ENCODE results near the gene PHACTR4.

Gene PHACTR4

GRCh38 chr1:28526886-28527285 is 157.3 kb downstream of the PHACTR4 start:
- no peaks in the 10 kb centered on the region for H3K79me2 ChIP-seq
- H2AFZ ChIP-seq, result no peak overlapping the region
- H3K4me2 ChIP-seq (ENCODE audit: low read length), result no peak overlapping the region
- TF ChIP-seq CTCF (IDR thresholded peaks at IDR 0.05), result no peak
- no peaks in the 10 kb centered on the region for H3K36me3 ChIP-seq (ENCODE audit: control insufficient read depth, insufficient read depth, low read length)
- no peak overlapping the region for H3K4me3 ChIP-seq (ENCODE audit: low read depth, low read length)
- H3K9me3 ChIP-seq (ENCODE audit: control insufficient read depth, low read length), result no peaks in the 10 kb centered on the region
- H3K9ac ChIP-seq, result no peak overlapping the region
- H3K4me1 ChIP-seq, result no peaks in the 10 kb centered on the region
- H3K27me3 ChIP-seq (ENCODE audit: control insufficient read depth, insufficient read depth, low read length), result no peaks in the 10 kb centered on the region
- no peak overlapping the region for H3K27ac ChIP-seq

DNA sequence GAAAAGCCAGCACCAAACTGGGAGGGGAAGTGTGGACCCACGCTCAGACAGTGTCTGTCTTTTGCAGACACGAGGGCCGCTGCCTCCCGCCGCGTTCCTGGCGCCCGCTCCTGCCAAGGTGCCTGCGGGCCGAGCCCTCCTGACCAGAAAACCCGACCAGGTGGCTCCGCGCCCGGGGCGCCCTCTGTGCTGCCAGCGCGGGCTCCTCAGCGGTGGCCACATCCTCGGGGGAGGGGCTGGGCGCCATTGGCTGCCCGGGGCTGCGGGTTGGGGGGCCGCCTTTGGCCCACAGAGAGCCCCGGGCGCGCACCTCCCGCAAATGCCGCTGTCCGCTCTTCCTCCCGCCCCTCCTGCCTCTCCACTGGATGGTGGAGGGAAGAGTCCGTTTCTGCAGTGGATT is 160.9 kb downstream of the PHACTR4 start:
- Histone ChIP-seq H3K4me3 (ENCODE audit: low read depth, low read length) (no peak overlapping the region), H3K4me2 (ENCODE audit: low read length) (no peak overlapping the region), H2AFZ (no peak overlapping the region), H3K9me3 (ENCODE audit: control insufficient read depth, low read length) (no peaks in the 10 kb centered on the region), H3K9ac (no peak overlapping the region), H3K27me3 (ENCODE audit: control insufficient read depth, insufficient read depth, low read length) (no peaks in the 10 kb centered on the region), H3K27ac (no peak overlapping the region), H3K4me1 (no peaks in the 10 kb centered on the region), H3K79me2 (no peaks in the 10 kb centered on the region), H3K36me3 (ENCODE audit: control insufficient read depth, insufficient read depth, low read length) (no peaks in the 10 kb centered on the region)
- no peak for TF ChIP-seq CTCF (IDR thresholded peaks at IDR 0.05)

DNA sequence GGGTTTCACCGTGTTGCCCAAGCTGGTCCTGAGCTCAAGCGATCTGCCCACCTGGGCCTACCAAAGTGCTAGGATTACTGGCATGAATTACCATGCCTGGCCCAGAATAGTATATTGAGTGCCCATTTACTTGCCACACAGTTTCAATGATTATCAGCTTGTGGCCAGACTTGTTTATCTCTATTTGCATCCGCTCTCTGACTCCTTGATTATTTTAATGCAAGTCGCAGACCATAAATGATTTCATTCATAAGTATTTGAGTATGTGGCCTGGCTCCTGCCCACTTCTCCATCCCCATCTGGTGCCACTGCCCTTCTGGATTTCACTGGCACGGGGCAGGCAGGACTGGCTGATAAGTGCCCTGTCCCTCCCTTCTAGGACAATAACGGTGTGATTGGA is 165.1 kb downstream of the PHACTR4 start:
- no peak for TF ChIP-seq CTCF (IDR thresholded peaks at IDR 0.05)
- H3K9ac ChIP-seq, result no peak overlapping the region
- no peaks in the 10 kb centered on the region for H3K4me1 ChIP-seq
- no peaks in the 10 kb centered on the region for H3K79me2 ChIP-seq
- no peak overlapping the region for H3K4me3 ChIP-seq (ENCODE audit: low read depth, low read length)
- no peak overlapping the region for H3K27ac ChIP-seq
- H2AFZ ChIP-seq, result no peak overlapping the region
- no peaks in the 10 kb centered on the region for H3K9me3 ChIP-seq (ENCODE audit: control insufficient read depth, low read length)
- no peaks in the 10 kb centered on the region for H3K27me3 ChIP-seq (ENCODE audit: control insufficient read depth, insufficient read depth, low read length)
- H3K36me3 ChIP-seq (ENCODE audit: control insufficient read depth, insufficient read depth, low read length), result no peaks in the 10 kb centered on the region
- H3K4me2 ChIP-seq (ENCODE audit: low read length), result no peak overlapping the region

GRCh38 chr1:28535180-28535579 is 165.6 kb downstream of the PHACTR4 start:
- no peaks in the 10 kb centered on the region for H3K27me3 ChIP-seq (ENCODE audit: control insufficient read depth, insufficient read depth, low read length)
- TF ChIP-seq CTCF (IDR thresholded peaks at IDR 0.05), result no peak
- no peaks in the 10 kb centered on the region for H3K79me2 ChIP-seq
- H3K9ac ChIP-seq, result no peak overlapping the region
- H3K4me1 ChIP-seq, result no peaks in the 10 kb centered on the region
- no peak overlapping the region for H3K27ac ChIP-seq
- H2AFZ ChIP-seq, result no peak overlapping the region
- H3K36me3 ChIP-seq (ENCODE audit: control insufficient read depth, insufficient read depth, low read length), result no peaks in the 10 kb centered on the region
- H3K4me3 ChIP-seq (ENCODE audit: low read depth, low read length), result no peak overlapping the region
- no peaks in the 10 kb centered on the region for H3K9me3 ChIP-seq (ENCODE audit: control insufficient read depth, low read length)
- H3K4me2 ChIP-seq (ENCODE audit: low read length), result no peak overlapping the region

DNA sequence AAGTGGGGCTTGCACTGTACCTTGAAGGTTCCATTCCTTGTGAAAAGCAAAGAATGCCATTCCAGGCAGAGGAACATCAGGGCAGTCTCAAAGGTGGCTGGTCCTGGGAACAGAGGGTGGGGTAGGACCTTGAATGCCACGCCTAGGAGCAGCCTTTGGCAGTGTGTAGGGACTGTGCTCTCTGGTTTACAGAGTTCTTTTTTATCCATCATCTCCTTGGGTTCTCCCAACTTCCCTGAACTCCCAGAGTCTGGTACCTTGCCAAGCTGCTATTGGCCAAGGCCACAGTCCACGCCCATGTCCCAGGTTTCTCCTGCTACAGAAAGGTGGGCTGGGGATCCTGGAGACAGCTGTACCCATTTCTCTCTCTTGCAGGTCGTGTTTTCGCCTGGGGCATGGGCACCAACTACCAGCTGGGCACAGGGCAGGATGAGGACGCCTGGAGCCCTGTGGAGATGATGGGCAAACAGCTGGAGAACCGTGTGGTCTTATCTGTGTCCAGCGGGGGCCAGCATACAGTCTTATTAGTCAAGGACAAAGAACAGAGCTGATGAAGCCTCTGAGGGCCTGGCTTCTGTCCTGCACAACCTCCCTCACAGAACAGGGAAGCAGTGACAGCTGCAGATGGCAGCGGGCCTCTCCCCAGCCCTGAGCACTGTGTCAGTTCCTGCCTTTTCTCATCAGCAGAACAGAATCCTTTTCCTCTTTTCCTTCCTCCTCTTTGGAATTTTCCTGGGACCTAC is 168.1 kb downstream of the PHACTR4 start:
- Histone ChIP-seq H2AFZ (no peak overlapping the region), H3K79me2 (no peaks in the 10 kb centered on the region), H3K27me3 (ENCODE audit: control insufficient read depth, insufficient read depth, low read length) (no peaks in the 10 kb centered on the region), H3K4me1 (no peaks in the 10 kb centered on the region), H3K9ac (no peak overlapping the region), H3K36me3 (ENCODE audit: control insufficient read depth, insufficient read depth, low read length) (no peaks in the 10 kb centered on the region), H3K4me3 (ENCODE audit: low read depth, low read length) (no peak overlapping the region), H3K27ac (no peak overlapping the region), H3K9me3 (ENCODE audit: control insufficient read depth, low read length) (no peaks in the 10 kb centered on the region), H3K4me2 (ENCODE audit: low read length) (no peak overlapping the region)
- no peak for TF ChIP-seq CTCF (IDR thresholded peaks at IDR 0.05)

Data from parathyroid adenoma (tissue), 2 donors.